ENCODE measurements around the gene ULK4.

ULK4 gene

DNA sequence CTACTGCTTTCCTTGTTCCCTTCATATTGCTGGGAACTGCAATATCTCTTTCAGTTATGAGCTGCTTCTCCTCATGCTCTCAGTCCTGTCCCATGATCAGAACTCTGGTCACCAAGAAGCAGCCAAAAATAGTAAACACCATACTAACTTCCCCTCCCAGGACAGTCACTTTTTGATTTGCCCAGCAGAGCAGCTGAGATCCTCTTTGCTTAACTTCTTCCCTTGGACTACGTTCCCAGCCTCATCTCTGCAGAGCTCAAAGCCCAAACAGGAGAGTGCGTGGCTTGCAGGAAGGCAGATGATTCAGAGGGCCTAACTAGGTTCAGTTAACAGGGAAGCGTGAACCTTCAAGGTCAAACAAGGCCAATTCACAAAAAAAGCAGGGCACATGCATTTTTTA, 609.4 kb downstream of the ULK4 start (continued):
- TF ChIP-seq, protein P1, sequence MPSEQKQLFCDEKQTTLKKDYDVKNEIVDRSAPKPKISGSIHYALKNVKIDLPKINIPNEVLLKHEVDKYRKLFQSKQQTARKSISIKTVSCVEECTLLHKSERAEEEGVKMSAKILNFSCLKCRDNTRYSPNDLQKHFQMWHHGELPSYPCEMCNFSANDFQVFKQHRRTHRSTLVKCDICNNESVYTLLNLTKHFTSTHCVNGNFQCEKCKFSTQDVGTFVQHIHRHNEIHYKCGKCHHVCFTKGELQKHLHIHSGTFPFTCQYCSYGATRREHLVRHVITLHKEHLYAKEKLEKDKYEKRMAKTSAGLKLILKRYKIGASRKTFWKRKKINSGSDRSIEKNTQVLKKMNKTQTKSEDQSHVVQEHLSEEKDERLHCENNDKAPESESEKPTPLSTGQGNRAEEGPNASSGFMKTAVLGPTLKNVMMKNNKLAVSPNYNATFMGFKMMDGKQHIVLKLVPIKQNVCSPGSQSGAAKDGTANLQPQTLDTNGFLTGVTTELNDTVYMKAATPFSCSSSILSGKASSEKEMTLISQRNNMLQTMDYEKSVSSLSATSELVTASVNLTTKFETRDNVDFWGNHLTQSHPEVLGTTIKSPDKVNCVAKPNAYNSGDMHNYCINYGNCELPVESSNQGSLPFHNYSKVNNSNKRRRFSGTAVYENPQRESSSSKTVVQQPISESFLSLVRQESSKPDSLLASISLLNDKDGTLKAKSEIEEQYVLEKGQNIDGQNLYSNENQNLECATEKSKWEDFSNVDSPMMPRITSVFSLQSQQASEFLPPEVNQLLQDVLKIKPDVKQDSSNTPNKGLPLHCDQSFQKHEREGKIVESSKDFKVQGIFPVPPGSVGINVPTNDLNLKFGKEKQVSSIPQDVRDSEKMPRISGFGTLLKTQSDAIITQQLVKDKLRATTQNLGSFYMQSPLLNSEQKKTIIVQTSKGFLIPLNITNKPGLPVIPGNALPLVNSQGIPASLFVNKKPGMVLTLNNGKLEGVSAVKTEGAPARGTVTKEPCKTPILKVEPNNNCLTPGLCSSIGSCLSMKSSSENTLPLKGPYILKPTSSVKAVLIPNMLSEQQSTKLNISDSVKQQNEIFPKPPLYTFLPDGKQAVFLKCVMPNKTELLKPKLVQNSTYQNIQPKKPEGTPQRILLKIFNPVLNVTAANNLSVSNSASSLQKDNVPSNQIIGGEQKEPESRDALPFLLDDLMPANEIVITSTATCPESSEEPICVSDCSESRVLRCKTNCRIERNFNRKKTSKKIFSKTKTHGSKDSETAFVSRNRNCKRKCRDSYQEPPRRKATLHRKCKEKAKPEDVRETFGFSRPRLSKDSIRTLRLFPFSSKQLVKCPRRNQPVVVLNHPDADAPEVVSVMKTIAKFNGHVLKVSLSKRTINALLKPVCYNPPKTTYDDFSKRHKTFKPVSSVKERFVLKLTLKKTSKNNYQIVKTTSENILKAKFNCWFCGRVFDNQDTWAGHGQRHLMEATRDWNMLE (tag by site-specific recombination; conservative IDR thresholded peaks at IDR 0.05; ENCODE audit: low read depth) = no peak
- no peak for TF ChIP-seq ZNF426 (tag by site-specific recombination; IDR thresholded peaks at IDR 0.05)
- TF ChIP-seq SP7 (tag by site-specific recombination; IDR thresholded peaks at IDR 0.05) = no peak
- no peak for TF ChIP-seq OVOL3 (tag by site-specific recombination; IDR thresholded peaks at IDR 0.05)
- TF ChIP-seq ZNF341 (tag by site-specific recombination; IDR thresholded peaks at IDR 0.05; ENCODE audit: low read depth) = no peak
- no peak for TF ChIP-seq ZNF266 (tag by site-specific recombination; IDR thresholded peaks at IDR 0.05; ENCODE audit: low read depth)

DNA sequence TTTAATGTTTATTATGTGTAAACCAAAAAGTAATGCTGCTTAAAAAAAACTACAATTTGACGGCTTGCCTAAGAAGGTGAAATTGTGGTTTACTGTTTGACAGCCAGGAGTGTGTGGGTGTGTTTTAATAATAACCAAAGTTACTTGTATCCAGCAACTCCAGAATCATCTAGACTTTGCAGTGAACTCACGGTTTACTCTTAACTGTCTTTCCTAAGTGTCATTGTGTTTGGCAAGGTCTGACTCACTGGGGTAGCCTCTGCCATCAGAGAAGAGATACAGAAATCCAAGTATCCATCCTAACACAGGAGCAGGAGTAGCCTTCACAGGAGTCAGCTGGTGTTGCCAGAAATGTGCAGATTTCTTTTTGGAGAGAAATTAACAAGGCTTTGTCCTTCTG, 611.5 kb downstream of the ULK4 start:
- no peak for TF ChIP-seq ZNF843 (tag by site-specific recombination; IDR thresholded peaks at IDR 0.05)
- TF ChIP-seq, protein P2, sequence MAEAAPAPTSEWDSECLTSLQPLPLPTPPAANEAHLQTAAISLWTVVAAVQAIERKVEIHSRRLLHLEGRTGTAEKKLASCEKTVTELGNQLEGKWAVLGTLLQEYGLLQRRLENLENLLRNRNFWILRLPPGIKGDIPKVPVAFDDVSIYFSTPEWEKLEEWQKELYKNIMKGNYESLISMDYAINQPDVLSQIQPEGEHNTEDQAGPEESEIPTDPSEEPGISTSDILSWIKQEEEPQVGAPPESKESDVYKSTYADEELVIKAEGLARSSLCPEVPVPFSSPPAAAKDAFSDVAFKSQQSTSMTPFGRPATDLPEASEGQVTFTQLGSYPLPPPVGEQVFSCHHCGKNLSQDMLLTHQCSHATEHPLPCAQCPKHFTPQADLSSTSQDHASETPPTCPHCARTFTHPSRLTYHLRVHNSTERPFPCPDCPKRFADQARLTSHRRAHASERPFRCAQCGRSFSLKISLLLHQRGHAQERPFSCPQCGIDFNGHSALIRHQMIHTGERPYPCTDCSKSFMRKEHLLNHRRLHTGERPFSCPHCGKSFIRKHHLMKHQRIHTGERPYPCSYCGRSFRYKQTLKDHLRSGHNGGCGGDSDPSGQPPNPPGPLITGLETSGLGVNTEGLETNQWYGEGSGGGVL (tag by site-specific recombination; IDR thresholded peaks at IDR 0.05) = no peak
- TF ChIP-seq ZNF140 (tag by site-specific recombination; IDR thresholded peaks at IDR 0.05) = no peak
- no peak for TF ChIP-seq WT1 (tag by site-specific recombination; IDR thresholded peaks at IDR 0.05)
- TF ChIP-seq ZNF138 (tag by site-specific recombination; IDR thresholded peaks at IDR 0.05; ENCODE audit: borderline replicate concordance) = no peak
- TF ChIP-seq, protein P3, sequence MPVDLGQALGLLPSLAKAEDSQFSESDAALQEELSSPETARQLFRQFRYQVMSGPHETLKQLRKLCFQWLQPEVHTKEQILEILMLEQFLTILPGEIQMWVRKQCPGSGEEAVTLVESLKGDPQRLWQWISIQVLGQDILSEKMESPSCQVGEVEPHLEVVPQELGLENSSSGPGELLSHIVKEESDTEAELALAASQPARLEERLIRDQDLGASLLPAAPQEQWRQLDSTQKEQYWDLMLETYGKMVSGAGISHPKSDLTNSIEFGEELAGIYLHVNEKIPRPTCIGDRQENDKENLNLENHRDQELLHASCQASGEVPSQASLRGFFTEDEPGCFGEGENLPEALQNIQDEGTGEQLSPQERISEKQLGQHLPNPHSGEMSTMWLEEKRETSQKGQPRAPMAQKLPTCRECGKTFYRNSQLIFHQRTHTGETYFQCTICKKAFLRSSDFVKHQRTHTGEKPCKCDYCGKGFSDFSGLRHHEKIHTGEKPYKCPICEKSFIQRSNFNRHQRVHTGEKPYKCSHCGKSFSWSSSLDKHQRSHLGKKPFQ (tag by site-specific recombination; IDR thresholded peaks at IDR 0.05) = no peak
- TF ChIP-seq TRIM28 (IDR thresholded peaks at IDR 0.05; ENCODE audit: borderline replicate concordance, low read length) = no peak
- TF ChIP-seq, protein P4, sequence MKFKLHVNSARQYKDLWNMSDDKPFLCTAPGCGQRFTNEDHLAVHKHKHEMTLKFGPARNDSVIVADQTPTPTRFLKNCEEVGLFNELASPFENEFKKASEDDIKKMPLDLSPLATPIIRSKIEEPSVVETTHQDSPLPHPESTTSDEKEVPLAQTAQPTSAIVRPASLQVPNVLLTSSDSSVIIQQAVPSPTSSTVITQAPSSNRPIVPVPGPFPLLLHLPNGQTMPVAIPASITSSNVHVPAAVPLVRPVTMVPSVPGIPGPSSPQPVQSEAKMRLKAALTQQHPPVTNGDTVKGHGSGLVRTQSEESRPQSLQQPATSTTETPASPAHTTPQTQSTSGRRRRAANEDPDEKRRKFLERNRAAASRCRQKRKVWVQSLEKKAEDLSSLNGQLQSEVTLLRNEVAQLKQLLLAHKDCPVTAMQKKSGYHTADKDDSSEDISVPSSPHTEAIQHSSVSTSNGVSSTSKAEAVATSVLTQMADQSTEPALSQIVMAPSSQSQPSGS (tag by site-specific recombination; IDR thresholded peaks at IDR 0.05; ENCODE audit: low read depth) = no peak
- no peak for TF ChIP-seq KLF16 (tag by site-specific recombination; IDR thresholded peaks at IDR 0.05)
- Histone ChIP-seq H3K9me3 (ENCODE audit: control insufficient read depth, insufficient read depth, low read depth, low read length) (no peaks in the 10 kb centered on the region), H3K4me3 (ENCODE audit: low read depth, low read length) (no peak overlapping the region), H3K36me3 (ENCODE audit: control insufficient read depth in 2 of 2, insufficient read depth in 1 of 2, low read length in 2 of 2) (no peaks in the 10 kb centered on the region), H3K27ac (ENCODE audit: extremely low read depth, low read depth, low read length) (no peak overlapping the region), H3K4me1 (ENCODE audit: control insufficient read depth, insufficient read depth, low read length) (no peaks in the 10 kb centered on the region)
- POLR2A ChIA-PET = no interaction called here
- CTCF ChIA-PET = no interaction called here
